ENCODE data around the gene GDAP2.

GDAP2 gene

DNA sequence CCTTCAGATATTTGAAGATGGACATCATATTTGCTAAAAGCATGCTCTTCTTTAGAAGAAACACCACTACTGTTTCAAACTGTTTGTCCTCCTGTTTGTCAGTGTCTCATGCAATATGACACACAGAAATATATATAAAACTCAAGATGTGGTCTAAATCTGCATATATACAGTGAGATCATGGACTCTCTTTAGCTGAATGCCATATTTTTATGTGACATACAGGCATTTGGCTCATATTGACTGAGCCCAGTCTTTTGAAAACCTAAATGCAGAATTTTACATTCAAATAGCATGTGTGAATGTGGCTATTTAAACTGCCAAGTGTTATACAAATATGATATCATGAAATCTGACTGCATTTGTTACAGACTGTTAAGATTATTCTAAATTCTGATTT lies 18.4 kb downstream of the GDAP2 start:
- TF ChIP-seq, protein P1, sequence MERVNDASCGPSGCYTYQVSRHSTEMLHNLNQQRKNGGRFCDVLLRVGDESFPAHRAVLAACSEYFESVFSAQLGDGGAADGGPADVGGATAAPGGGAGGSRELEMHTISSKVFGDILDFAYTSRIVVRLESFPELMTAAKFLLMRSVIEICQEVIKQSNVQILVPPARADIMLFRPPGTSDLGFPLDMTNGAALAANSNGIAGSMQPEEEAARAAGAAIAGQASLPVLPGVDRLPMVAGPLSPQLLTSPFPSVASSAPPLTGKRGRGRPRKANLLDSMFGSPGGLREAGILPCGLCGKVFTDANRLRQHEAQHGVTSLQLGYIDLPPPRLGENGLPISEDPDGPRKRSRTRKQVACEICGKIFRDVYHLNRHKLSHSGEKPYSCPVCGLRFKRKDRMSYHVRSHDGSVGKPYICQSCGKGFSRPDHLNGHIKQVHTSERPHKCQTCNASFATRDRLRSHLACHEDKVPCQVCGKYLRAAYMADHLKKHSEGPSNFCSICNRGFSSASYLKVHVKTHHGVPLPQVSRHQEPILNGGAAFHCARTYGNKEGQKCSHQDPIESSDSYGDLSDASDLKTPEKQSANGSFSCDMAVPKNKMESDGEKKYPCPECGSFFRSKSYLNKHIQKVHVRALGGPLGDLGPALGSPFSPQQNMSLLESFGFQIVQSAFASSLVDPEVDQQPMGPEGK (CRISPR knock-in tag; IDR thresholded peaks at IDR 0.05; ENCODE audit: borderline replicate concordance) = no peak
- TF ChIP-seq, protein P2, sequence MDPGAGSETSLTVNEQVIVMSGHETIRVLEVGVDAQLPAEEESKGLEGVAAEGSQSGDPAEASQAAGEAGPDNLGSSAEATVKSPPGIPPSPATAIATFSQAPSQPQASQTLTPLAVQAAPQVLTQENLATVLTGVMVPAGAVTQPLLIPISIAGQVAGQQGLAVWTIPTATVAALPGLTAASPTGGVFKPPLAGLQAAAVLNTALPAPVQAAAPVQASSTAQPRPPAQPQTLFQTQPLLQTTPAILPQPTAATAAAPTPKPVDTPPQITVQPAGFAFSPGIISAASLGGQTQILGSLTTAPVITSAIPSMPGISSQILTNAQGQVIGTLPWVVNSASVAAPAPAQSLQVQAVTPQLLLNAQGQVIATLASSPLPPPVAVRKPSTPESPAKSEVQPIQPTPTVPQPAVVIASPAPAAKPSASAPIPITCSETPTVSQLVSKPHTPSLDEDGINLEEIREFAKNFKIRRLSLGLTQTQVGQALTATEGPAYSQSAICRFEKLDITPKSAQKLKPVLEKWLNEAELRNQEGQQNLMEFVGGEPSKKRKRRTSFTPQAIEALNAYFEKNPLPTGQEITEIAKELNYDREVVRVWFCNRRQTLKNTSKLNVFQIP (CRISPR knock-in tag; IDR thresholded peaks at IDR 0.05; ENCODE audit: borderline replicate concordance, low read depth) = no peak
- TF ChIP-seq, protein P3, sequence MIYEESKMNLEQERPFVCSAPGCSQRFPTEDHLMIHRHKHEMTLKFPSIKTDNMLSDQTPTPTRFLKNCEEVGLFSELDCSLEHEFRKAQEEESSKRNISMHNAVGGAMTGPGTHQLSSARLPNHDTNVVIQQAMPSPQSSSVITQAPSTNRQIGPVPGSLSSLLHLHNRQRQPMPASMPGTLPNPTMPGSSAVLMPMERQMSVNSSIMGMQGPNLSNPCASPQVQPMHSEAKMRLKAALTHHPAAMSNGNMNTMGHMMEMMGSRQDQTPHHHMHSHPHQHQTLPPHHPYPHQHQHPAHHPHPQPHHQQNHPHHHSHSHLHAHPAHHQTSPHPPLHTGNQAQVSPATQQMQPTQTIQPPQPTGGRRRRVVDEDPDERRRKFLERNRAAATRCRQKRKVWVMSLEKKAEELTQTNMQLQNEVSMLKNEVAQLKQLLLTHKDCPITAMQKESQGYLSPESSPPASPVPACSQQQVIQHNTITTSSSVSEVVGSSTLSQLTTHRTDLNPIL (CRISPR knock-in tag; IDR thresholded peaks at IDR 0.05; ENCODE audit: low read depth) = no peak
- TF ChIP-seq, protein P4, sequence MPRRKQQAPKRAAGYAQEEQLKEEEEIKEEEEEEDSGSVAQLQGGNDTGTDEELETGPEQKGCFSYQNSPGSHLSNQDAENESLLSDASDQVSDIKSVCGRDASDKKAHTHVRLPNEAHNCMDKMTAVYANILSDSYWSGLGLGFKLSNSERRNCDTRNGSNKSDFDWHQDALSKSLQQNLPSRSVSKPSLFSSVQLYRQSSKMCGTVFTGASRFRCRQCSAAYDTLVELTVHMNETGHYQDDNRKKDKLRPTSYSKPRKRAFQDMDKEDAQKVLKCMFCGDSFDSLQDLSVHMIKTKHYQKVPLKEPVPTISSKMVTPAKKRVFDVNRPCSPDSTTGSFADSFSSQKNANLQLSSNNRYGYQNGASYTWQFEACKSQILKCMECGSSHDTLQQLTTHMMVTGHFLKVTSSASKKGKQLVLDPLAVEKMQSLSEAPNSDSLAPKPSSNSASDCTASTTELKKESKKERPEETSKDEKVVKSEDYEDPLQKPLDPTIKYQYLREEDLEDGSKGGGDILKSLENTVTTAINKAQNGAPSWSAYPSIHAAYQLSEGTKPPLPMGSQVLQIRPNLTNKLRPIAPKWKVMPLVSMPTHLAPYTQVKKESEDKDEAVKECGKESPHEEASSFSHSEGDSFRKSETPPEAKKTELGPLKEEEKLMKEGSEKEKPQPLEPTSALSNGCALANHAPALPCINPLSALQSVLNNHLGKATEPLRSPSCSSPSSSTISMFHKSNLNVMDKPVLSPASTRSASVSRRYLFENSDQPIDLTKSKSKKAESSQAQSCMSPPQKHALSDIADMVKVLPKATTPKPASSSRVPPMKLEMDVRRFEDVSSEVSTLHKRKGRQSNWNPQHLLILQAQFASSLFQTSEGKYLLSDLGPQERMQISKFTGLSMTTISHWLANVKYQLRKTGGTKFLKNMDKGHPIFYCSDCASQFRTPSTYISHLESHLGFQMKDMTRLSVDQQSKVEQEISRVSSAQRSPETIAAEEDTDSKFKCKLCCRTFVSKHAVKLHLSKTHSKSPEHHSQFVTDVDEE (CRISPR knock-in tag; IDR thresholded peaks at IDR 0.05) = no peak
- TF ChIP-seq, protein P5, sequence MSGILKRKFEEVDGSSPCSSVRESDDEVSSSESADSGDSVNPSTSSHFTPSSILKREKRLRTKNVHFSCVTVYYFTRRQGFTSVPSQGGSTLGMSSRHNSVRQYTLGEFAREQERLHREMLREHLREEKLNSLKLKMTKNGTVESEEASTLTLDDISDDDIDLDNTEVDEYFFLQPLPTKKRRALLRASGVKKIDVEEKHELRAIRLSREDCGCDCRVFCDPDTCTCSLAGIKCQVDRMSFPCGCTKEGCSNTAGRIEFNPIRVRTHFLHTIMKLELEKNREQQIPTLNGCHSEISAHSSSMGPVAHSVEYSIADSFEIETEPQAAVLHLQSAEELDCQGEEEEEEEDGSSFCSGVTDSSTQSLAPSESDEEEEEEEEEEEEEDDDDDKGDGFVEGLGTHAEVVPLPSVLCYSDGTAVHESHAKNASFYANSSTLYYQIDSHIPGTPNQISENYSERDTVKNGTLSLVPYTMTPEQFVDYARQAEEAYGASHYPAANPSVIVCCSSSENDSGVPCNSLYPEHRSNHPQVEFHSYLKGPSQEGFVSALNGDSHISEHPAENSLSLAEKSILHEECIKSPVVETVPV (CRISPR knock-in tag; IDR thresholded peaks at IDR 0.05) = no peak
- TF ChIP-seq ISL1 (CRISPR knock-in tag; IDR thresholded peaks at IDR 0.05) (no peak), RARB (CRISPR knock-in tag; IDR thresholded peaks at IDR 0.05) (no peak), TOX (CRISPR knock-in tag; IDR thresholded peaks at IDR 0.05; ENCODE audit: borderline replicate concordance) (no peak), ZNF565 (CRISPR knock-in tag; conservative IDR thresholded peaks at IDR 0.05; ENCODE audit: low read depth) (no peak), ARNTL (CRISPR knock-in tag; IDR thresholded peaks at IDR 0.05; ENCODE audit: borderline replicate concordance, low read depth) (no peak)

DNA sequence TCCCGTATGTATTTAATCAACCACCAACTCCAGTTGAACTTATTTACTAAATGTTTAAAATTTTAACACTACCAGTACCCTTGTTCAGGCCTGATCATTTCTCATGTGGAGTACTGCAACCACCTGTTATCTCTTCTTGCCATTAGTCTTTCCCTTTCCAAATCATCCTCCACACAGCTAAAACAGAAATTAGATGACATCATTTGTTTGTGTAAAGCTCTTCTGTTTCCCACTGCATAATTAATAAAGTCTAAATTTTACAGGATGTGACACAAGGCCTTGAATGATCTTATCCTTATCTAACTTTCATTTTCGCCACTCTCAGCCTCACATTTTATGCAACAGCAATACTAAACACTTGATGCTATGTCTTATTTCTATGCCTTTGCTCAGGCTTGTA lies 24.4 kb downstream of the GDAP2 start:
- TF ChIP-seq ARNTL (CRISPR knock-in tag; IDR thresholded peaks at IDR 0.05; ENCODE audit: borderline replicate concordance, low read depth) = no peak
- TF ChIP-seq, protein P4 (CRISPR knock-in tag; IDR thresholded peaks at IDR 0.05) = no peak
- TF ChIP-seq OSR1 (CRISPR knock-in tag; IDR thresholded peaks at IDR 0.05) = no peak
- no peak for TF ChIP-seq RARB (CRISPR knock-in tag; IDR thresholded peaks at IDR 0.05)
- TF ChIP-seq ZFP30 (CRISPR knock-in tag; IDR thresholded peaks at IDR 0.05) = no peak
- no peak for TF ChIP-seq ZNF565 (CRISPR knock-in tag; conservative IDR thresholded peaks at IDR 0.05; ENCODE audit: low read depth)
- TF ChIP-seq, protein P3 (CRISPR knock-in tag; IDR thresholded peaks at IDR 0.05; ENCODE audit: low read depth) = no peak
- TF ChIP-seq, protein P2 (CRISPR knock-in tag; IDR thresholded peaks at IDR 0.05; ENCODE audit: borderline replicate concordance, low read depth) = no peak
- ATAC-seq = no peak

More for the DNA sequence above, 18.4 kb downstream of the GDAP2 start:
- ATAC-seq = no peak

Data from SK-N-SH treated with all-trans-retinoic acid at 6 μM for 48 hours (cell line).